Body of pancreas (tissue), 4 donors: ENCODE data around the gene NF1.

Experiments
- CTCF ChIP-seq, 7 experiments: fragments of 450-650 bp in 4 of 7; fragments of 200-600 bp in 3 of 7; sonication (generic) in 3 of 7; IDR thresholded peaks; one replicate each; pipeline ENCODE4 v1.5.1; 2016 to 2019; ENCODE audit warnings: antibody characterized with exemption in 7 of 7
- POLR2A ChIP-seq, 3 donors: fragments of 450-650 bp; IDR thresholded peaks; one replicate each; pipeline ENCODE4 v1.6.1; 2016; ENCODE audit warnings: antibody characterized with exemption in 3 of 3, mild to moderate bottlenecking in 2 of 3

- no peak for TF ChIP-seq CTCF (IDR thresholded peaks at IDR 0.05)
- no peak for TF ChIP-seq POLR2A (IDR thresholded peaks at IDR 0.05)
Measured at GRCh38 chr17:31294231-31294630, 199.5 kb downstream of the NF1 start.
